HepG2 (cell line): Measurements from ENCODE around the gene NMT2. TPM values are rescaled to one million over a fixed set of nuclear protein-coding genes. Genes with fewer than 3 reads are reported as not detected.

ENCODE experiments used
- ATAC-seq: fragments of 200-7000 bp; cut with Tn5 transposase; 3 replicates; pipeline ENCODE4 v1.9.1; 2020; ENCODE audit warnings: mild to moderate bottlenecking, moderate library complexity
- BruUV-seq: library from RNA; stranded (reverse); fragments of 400-500 nt; replicated peaks from 2 replicates; lab custom pipeline; 2021; lab: Mats Ljungman, UMichigan
- CTCF ChIA-PET: fragments of 300-600 bp; formaldehyde crosslinking; extraction: SDS; loops from one replicate; lab custom pipeline; 2021; ENCODE audit warnings: low total read pairs, inconsistent platforms, low intra/inter-chr PET ratio; lab: Yijun Ruan, JAX
- POLR2A ChIA-PET: fragments of 350-600 bp; sonication (Branson Sonifier 250); formaldehyde crosslinking; loops from one replicate; lab custom pipeline; 2020; ENCODE audit warnings: antibody characterized with exemption, inconsistent platforms; lab: Yijun Ruan, JAX
- DNase-seq: peaks from one replicate; pipeline ENCODE4 v3.0.0-alpha.2; 2015; ENCODE audit warnings: low spot score
- FAIRE-seq: peaks from 3 replicates; lab custom pipeline; 2011; peaks lifted over from hg19 to GRCh38; lab: Jason Lieb, UNC
- H2AFZ ChIP-seq: one replicate; pipeline ENCODE4 v1.6.1; 2011; ENCODE audit warnings: low read length, inconsistent platforms
- H3K27ac ChIP-seq: fragments of 300-600 bp; 3 replicates; pipeline ENCODE4 v1.8.0; 2011; ENCODE audit warnings: mixed run types, mild to moderate bottlenecking, mixed read lengths, low read length, inconsistent platforms; ENCODE audit not compliant: insufficient read depth; ENCODE audit errors: extremely low read length
- H3K27me3 ChIP-seq, 2 experiments: fragments of 200-600 bp in 1 of 2; 2 replicates in 1 of 2; 3 replicates in 1 of 2; pipeline versions ENCODE4 v1.6.0 to v1.8.0; 2011; ENCODE audit warnings: low read length in 2 of 2, mild to moderate bottlenecking in 2 of 2, moderate library complexity in 2 of 2, inconsistent platforms in 1 of 2; ENCODE audit not compliant: insufficient read depth in 2 of 2, control insufficient read depth in 1 of 2
- H3K36me3 ChIP-seq, 2 experiments: fragments of 200-600 bp in 1 of 2; replicated peaks in 1 of 2; 2 replicates in 1 of 2; 3 replicates in 1 of 2; pipeline versions ENCODE4 v1.5.1 to v1.8.0; 2011; ENCODE audit warnings: low read length in 2 of 2, inconsistent platforms in 1 of 2; ENCODE audit not compliant: insufficient read depth in 2 of 2, control insufficient read depth in 1 of 2
- H3K4me1 ChIP-seq: 2 replicates; pipeline ENCODE4 v1.5.1; 2012; ENCODE audit warnings: low read length, inconsistent platforms; ENCODE audit not compliant: insufficient read depth
- H3K4me2 ChIP-seq: 2 replicates; pipeline ENCODE4 v1.6.0; 2011; ENCODE audit warnings: low read depth, low read length, inconsistent platforms
- H3K4me3 ChIP-seq, 3 experiments: fragments of 200-600 bp in 1 of 3; sonication (generic), shearing (Covaris generic) in 1 of 3; replicated peaks in 1 of 3; 2 replicates each; pipeline ENCODE4 v1.5.1; 2011 to 2016; ENCODE audit warnings: low read length in 3 of 3, inconsistent platforms in 2 of 3, low read depth in 2 of 3, mild to moderate bottlenecking in 2 of 3, control low read depth in 1 of 3, mixed read lengths in 1 of 3; ENCODE audit not compliant: insufficient read depth in 1 of 3
- H3K79me2 ChIP-seq: one replicate; pipeline ENCODE4 v1.6.1; 2011; ENCODE audit warnings: low read length, inconsistent platforms; ENCODE audit not compliant: insufficient read depth
- H3K9ac ChIP-seq: 2 replicates; pipeline ENCODE4 v1.6.0; 2011; ENCODE audit warnings: mild to moderate bottlenecking, low read depth, low read length, inconsistent platforms; ENCODE audit not compliant: insufficient read depth
- H3K9me3 ChIP-seq: 2 replicates; pipeline ENCODE4 v1.5.1; 2012; ENCODE audit warnings: mild to moderate bottlenecking, low read length
- H4K20me1 ChIP-seq: 2 replicates; pipeline ENCODE4 v1.6.0; 2011; ENCODE audit warnings: inconsistent platforms, mild to moderate bottlenecking, low read length, moderate library complexity; ENCODE audit not compliant: insufficient read depth
- EHMT2 ChIP-seq: fragments of 200-600 bp; sonication (generic); IDR thresholded peaks from 2 replicates; pipeline ENCODE4 v1.7.0; 2017; ENCODE audit warnings: antibody characterized with exemption, low read depth, low read length, borderline replicate concordance
- FIP1L1 ChIP-seq: fragments of 200-400 bp; formaldehyde crosslinking; IDR thresholded peaks from 2 replicates; pipeline ENCODE4 v1.6.1; 2018; ENCODE audit warnings: low read depth, mild to moderate bottlenecking, low read length, moderate library complexity, borderline replicate concordance; ENCODE audit not compliant: insufficient read depth
- FOXC1 ChIP-seq: sonication (generic); formaldehyde crosslinking; IDR thresholded peaks from 2 replicates; pipeline ENCODE4 v1.8.0; 2022; ENCODE audit warnings: mild to moderate bottlenecking, missing genetic modification reagents, borderline replicate concordance
- NAIF1 ChIP-seq: sonication (generic); formaldehyde crosslinking; IDR thresholded peaks from 2 replicates; pipeline ENCODE4 v1.5.0; 2020; ENCODE audit warnings: mild to moderate bottlenecking, missing genetic modification reagents, borderline replicate concordance
- NCOA1 ChIP-seq: sonication (generic); formaldehyde crosslinking; IDR thresholded peaks from 2 replicates; pipeline ENCODE4 v1.9.0; 2021; ENCODE audit warnings: missing genetic modification reagents
- NFAT5 ChIP-seq: sonication (generic); formaldehyde crosslinking; IDR thresholded peaks from 2 replicates; pipeline ENCODE4 v1.4.0; 2020; ENCODE audit warnings: missing genetic modification reagents
- NONO ChIP-seq, 2 experiments: fragments of 450-650 bp in 1 of 2; sonication (generic) in 1 of 2; formaldehyde crosslinking in 1 of 2; IDR thresholded peaks in 1 of 2; conservative IDR thresholded peaks in 1 of 2; 2 replicates each; pipeline versions ENCODE4 v1.6.1 to v1.8.0; 2017 to 2022; ENCODE audit warnings: mild to moderate bottlenecking in 1 of 2, missing genetic modification reagents in 1 of 2, moderate library complexity in 1 of 2
- REPIN1 ChIP-seq: sonication (generic); formaldehyde crosslinking; IDR thresholded peaks from 2 replicates; pipeline ENCODE4 v1.8.0; 2022; ENCODE audit warnings: missing genetic modification reagents, low read depth, mild to moderate bottlenecking, borderline replicate concordance
- SRY ChIP-seq: sonication (generic); formaldehyde crosslinking; IDR thresholded peaks from 2 replicates; pipeline ENCODE4 v1.8.0; 2022; ENCODE audit warnings: mild to moderate bottlenecking, missing genetic modification reagents
- ZBTB3 ChIP-seq: sonication (generic); formaldehyde crosslinking; IDR thresholded peaks from 2 replicates; pipeline ENCODE4 v1.4.0; 2020; ENCODE audit warnings: low read depth, mild to moderate bottlenecking, moderate library complexity, missing genetic modification reagents, borderline replicate concordance
- ZNF10 ChIP-seq: sonication (generic); formaldehyde crosslinking; IDR thresholded peaks from 2 replicates; pipeline ENCODE4 v1.4.0; 2020; ENCODE audit warnings: mild to moderate bottlenecking, low read depth, missing genetic modification reagents, borderline replicate concordance
- ZNF251 ChIP-seq: sonication (generic); formaldehyde crosslinking; IDR thresholded peaks from 2 replicates; pipeline ENCODE4 v1.9.0; 2021; ENCODE audit warnings: mild to moderate bottlenecking, missing genetic modification reagents
- ZNF296 ChIP-seq: sonication (generic); formaldehyde crosslinking; conservative IDR thresholded peaks from 2 replicates; pipeline ENCODE4 v1.5.0; 2020; ENCODE audit warnings: mild to moderate bottlenecking, missing genetic modification reagents
- ZNF367 ChIP-seq: sonication (generic); formaldehyde crosslinking; IDR thresholded peaks from 2 replicates; pipeline ENCODE4 v1.4.0; 2020; ENCODE audit warnings: missing genetic modification reagents, borderline replicate concordance
- ZNF672 ChIP-seq: sonication (generic); formaldehyde crosslinking; IDR thresholded peaks from 2 replicates; pipeline ENCODE4 v1.8.1; 2022; ENCODE audit warnings: missing genetic modification reagents
- WGBS: methylation state at CpG from one replicate; pipeline ENCODE4 v1.1.6; 2017; ENCODE audit warnings: low lambda C conversion rate; 5-methylcytosine and 5-hydroxymethylcytosine counted together
- in situ Hi-C: cut with HindIII; loops from 2 replicates; pipeline ENCODE4 v1.10.0; 2017; ENCODE audit warnings: low pct_unique_long_range_greater_than_20kb; ENCODE audit not compliant: extremely low pct_ligation_motif_present
- intact Hi-C: fragments of 100-400 bp; cut with micrococcal nuclease; formaldehyde crosslinking; loops from one replicate; pipeline ENCODE4 v1.10.0; 2022; ENCODE audit not compliant: unreplicated experiment
- polyA plus RNA-seq, 8 experiments: library from polyadenylated mRNA; depleted of rRNA in 3 of 8; stranded (reverse) in 7 of 8; unstranded in 1 of 8; fragments of >200 nt; fragmentation: Illumina TruSeq in 4 of 8; extraction: Trizol in 4 of 8; gene quantifications; 2 replicates each; pipeline versions ENCODE4 v1.2.1 to v1.2.3, GENCODE V29; 2011 to 2016; ENCODE audit warnings: low read depth in 4 of 8, missing spikeins in 1 of 8, mixed read lengths in 1 of 8; ENCODE audit not compliant: insufficient read depth in 1 of 8
- total RNA-seq, 5 experiments: library from RNA; depleted of rRNA; stranded (reverse); fragments of >200 nt; fragmentation: Illumina TruSeq; extraction: Trizol; gene quantifications; 2 replicates each; pipeline ENCODE4 v1.2.3, GENCODE V29; 2016; ENCODE audit warnings: low read depth in 1 of 5
- TF ChIP-seq, protein P1 (sequence below): IDR thresholded peaks from 2 replicates; pipeline ENCODE4 v1.6.1; 2012; ENCODE audit warnings: low read length, improper control_type of control experiment

The NMT2 gene
- total and polyA plus RNA-seq, 2 of the 13 experiments (the other 11 are each of a cell fraction or from before 2014, with no cell fraction given) = 10.1 to 23.8 TPM

GRCh38 chr10:15181576-15182156 is 13.2 kb upstream of the NMT2 start:
- in situ Hi-C loops = no loop called here
- Histone ChIP-seq H3K9me3 (no peaks in the 10 kb centered on the region), H3K4me2 (no peak overlapping the region), H3K9ac (no peak overlapping the region), H4K20me1 (no peaks in the 10 kb centered on the region), H3K79me2 (no peaks in the 10 kb centered on the region), H3K27ac (no peak overlapping the region), H3K4me3 (no peak overlapping the region), H3K36me3 (no peaks in the 10 kb centered on the region), H2AFZ (no peak overlapping the region), H3K27me3 (no peaks in the 10 kb centered on the region; a peak in 1 of 5 replicates), H3K4me1 (peaks cover 45% of the 10 kb centered on the region)
- intact Hi-C loops = no loop called here
- DNase-seq = no peak
- WGBS = 44% methylated on average over 2 of the region's 2 CpGs
- CTCF ChIA-PET = no interaction called here
- POLR2A ChIA-PET = interaction anchor here (1.3 to 2.8 kb wide), 3 partner anchors 12 to 29 kb away, joined by 3 to 17 read pairs (median 4); partner anchors contain the start of gene NMT2
- TF ChIP-seq NAIF1 (CRISPR knock-in tag) (no peak), NFAT5 (no peak), ZNF672 (no peak), ZNF367 (CRISPR knock-in tag) (no peak), NCOA1 (no peak), EHMT2 (no peak), NONO (IDR thresholded peaks at IDR 0.05) (no peak), NONO (CRISPR knock-in tag; conservative IDR thresholded peaks at IDR 0.05) (no peak), FIP1L1 (no peak), ZNF10 (no peak), ZNF296 (CRISPR knock-in tag) (no peak), FOXC1 (CRISPR knock-in tag) (no peak), REPIN1 (CRISPR knock-in tag) (no peak), ZBTB3 (CRISPR knock-in tag) (no peak), SRY (CRISPR knock-in tag) (no peak), ZNF251 (CRISPR knock-in tag) (no peak)
- TF ChIP-seq, protein P1, sequence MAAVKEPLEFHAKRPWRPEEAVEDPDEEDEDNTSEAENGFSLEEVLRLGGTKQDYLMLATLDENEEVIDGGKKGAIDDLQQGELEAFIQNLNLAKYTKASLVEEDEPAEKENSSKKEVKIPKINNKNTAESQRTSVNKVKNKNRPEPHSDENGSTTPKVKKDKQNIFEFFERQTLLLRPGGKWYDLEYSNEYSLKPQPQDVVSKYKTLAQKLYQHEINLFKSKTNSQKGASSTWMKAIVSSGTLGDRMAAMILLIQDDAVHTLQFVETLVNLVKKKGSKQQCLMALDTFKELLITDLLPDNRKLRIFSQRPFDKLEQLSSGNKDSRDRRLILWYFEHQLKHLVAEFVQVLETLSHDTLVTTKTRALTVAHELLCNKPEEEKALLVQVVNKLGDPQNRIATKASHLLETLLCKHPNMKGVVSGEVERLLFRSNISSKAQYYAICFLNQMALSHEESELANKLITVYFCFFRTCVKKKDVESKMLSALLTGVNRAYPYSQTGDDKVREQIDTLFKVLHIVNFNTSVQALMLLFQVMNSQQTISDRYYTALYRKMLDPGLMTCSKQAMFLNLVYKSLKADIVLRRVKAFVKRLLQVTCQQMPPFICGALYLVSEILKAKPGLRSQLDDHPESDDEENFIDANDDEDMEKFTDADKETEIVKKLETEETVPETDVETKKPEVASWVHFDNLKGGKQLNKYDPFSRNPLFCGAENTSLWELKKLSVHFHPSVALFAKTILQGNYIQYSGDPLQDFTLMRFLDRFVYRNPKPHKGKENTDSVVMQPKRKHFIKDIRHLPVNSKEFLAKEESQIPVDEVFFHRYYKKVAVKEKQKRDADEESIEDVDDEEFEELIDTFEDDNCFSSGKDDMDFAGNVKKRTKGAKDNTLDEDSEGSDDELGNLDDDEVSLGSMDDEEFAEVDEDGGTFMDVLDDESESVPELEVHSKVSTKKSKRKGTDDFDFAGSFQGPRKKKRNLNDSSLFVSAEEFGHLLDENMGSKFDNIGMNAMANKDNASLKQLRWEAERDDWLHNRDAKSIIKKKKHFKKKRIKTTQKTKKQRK = no peak
- no peak for FAIRE-seq
- no peak for ATAC-seq
- no TSS peak for BruUV-seq
